OCI-LY7 (cell line): ENCODE results near the gene LYPD5.

Experiments used
- EZH2phosphoT487 ChIP-seq: fragments of 200-600 bp; sonication (generic); IDR thresholded peaks from 2 replicates; pipeline ENCODE4 v1.6.1; 2018; ENCODE audit warnings: low read depth, borderline replicate concordance, mild to moderate bottlenecking, mixed run types, antibody characterized with exemption, low read length, moderate library complexity, mixed read lengths
- TF ChIP-seq, protein P1 (sequence below): fragments of 200-600 bp; sonication (generic); conservative IDR thresholded peaks from 2 replicates; pipeline ENCODE4 v1.5.1; 2014; ENCODE audit warnings: mild to moderate bottlenecking, antibody characterized with exemption, low read length, moderate library complexity, mixed read lengths

GRCh38 chr19:43826787-43827754, 24.8 kb upstream of the LYPD5 start, which contains the start of gene ZNF283:
- TF ChIP-seq, protein P1, sequence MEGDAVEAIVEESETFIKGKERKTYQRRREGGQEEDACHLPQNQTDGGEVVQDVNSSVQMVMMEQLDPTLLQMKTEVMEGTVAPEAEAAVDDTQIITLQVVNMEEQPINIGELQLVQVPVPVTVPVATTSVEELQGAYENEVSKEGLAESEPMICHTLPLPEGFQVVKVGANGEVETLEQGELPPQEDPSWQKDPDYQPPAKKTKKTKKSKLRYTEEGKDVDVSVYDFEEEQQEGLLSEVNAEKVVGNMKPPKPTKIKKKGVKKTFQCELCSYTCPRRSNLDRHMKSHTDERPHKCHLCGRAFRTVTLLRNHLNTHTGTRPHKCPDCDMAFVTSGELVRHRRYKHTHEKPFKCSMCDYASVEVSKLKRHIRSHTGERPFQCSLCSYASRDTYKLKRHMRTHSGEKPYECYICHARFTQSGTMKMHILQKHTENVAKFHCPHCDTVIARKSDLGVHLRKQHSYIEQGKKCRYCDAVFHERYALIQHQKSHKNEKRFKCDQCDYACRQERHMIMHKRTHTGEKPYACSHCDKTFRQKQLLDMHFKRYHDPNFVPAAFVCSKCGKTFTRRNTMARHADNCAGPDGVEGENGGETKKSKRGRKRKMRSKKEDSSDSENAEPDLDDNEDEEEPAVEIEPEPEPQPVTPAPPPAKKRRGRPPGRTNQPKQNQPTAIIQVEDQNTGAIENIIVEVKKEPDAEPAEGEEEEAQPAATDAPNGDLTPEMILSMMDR = no peak
- TF ChIP-seq EZH2phosphoT487 = no peak
